HG03378 (cell line): ENCODE data around the gene RPP14.

Experiments used
- ATAC-seq: cut with Tn5 transposase; IDR thresholded peaks from one replicate; pipeline ENCODE4 v1.9.1; 2021; ENCODE audit warnings: mild to moderate bottlenecking, moderate library complexity; ENCODE audit not compliant: unreplicated experiment

The RPP14 gene

GRCh38 chr3:58291671-58292338 lies 14.2 kb upstream of the RPP14 start:
- ATAC-seq, result no peak

DNA sequence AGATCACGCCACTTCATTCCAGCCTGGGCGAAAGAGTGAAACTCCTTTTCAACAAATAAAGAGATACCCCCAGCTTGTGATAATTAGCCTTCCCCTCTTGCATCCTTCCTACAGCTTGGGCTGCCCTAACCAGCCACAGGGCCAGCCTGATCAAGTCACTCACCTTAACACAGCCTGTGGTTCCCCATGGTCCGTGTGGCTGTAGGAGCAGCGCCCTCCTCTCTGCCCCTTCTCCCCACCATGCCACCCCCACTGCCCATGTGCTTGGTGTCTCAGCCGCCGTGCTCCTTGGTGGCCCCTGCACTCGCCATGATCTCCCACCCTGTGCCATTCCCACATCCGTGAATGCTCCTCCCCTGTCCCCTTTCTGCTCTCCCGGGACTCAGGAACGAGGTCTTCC lies 13.2 kb upstream of the RPP14 start:
- no peak for ATAC-seq

DNA sequence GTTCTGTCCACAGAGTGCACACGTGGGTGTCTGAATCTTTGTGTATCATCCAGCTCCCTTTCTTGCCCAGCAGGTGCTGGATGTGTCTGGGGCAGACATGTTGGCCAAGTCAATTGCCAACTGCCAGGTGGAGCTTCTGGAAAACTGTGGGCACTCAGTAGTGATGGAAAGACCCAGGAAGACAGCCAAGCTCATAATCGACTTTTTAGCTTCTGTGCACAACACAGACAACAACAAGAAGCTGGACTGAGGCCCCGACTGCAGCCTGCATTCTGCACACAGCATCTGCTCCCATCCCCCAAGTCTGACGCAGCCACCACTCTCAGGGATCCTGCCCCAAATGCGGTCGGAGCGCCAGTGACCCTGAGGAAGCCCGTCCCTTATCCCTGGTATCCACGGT lies 12.5 kb upstream of the RPP14 start:
- no peak for ATAC-seq

DNA sequence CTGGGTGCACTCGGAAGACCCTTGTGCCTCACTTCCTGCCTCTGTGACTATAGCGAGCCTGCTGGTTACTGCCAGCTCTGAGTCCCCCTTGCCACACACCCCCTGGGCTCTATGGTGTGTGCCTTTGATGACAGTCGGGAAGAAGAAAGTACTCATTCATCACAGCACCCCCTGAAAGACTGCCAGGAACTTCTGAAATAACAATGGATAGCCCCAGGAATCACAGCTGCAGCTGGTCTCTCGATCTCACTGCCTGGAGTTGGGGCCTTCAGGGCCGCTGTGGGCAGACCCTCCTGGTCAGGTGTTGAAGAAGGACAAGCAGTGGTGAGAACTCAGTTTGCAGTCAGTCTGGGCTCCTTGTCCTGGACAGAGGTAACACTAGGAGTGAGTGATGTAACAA lies 9.8 kb upstream of the RPP14 start:
- no peak for ATAC-seq

DNA sequence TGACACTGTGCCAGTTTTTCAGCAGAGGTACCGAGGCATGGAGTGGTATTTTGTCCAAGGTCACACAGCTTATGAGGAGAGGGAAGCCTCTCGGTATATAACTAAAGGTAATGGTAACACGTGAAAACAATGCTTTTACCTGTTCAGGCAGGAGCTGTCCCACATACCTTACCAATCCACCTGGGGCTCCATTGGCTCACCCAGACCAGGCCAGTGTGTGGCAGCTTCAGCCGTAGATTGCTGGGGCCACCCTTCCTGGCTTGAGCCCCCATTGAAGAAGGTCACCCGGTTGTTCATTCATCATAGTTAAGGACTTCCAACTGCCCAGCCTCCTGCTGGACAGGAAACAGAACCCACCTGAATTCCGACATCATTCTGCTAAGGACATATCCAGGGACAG lies 9.2 kb upstream of the RPP14 start:
- no peak for ATAC-seq

- ATAC-seq, result no peak
Measured at GRCh38 chr3:58298190-58298589, 7.9 kb upstream of the RPP14 start.

DNA sequence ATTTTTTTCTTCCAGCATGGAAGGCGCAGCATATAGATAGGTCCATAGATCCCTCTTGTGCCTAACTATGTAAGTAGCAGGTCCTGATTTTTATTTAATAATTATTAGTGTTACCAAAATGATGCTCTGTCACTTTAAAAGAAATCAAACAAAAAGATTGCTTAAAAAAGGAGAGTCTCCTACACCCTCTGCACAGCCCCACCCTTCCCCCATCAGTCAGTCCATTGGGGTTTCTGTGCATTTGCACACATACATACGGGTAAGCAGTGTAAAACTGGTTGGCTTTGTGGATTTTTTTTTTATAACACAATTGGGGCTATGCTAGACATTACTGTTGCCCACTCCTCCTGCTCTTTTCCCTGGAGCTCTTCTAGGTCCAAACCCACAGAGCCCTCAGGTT lies 7.0 kb upstream of the RPP14 start:
- ATAC-seq, result no peak

DNA sequence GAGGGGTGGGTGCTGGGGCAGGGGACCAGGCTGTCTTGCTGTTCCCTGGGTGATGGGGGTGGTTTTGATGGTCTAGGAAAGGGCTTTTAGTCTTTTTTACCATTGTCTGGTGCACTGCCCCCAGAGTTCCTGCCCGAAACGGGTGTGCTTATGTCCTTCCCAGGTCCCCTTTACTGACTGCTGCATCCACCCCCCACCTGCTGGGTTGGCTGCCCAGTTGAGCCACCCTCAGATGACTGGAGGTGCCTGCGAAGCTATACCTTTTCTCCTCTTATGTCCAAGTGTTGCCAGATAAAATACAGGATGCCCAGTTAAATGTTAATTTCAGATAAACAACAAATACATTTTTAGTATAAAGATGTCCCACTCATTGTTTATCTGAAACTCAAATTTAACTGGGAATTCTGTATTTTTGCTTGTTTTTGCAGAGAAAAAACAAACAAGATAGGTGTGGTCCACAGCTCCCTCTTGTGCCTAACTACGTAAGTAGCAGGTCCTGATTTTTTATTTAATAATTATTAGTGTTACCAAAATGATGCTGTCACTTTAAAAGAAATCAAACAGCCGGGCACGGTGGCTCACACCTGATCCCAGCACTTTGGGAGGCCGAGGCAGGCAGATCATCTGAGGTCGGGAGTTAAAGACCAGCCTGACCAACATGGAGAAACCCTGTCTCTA lies 6.1 kb upstream of the RPP14 start:
- ATAC-seq, result no peak

- ATAC-seq, result no peak
Measured at GRCh38 chr3:58307639-58308215, 1.7 kb downstream of the RPP14 start.

GRCh38 chr3:58308728-58309127 lies 2.7 kb downstream of the RPP14 start:
- ATAC-seq, result no peak

GRCh38 chr3:58317811-58318210 lies 11.8 kb downstream of the RPP14 start:
- no peak for ATAC-seq

DNA sequence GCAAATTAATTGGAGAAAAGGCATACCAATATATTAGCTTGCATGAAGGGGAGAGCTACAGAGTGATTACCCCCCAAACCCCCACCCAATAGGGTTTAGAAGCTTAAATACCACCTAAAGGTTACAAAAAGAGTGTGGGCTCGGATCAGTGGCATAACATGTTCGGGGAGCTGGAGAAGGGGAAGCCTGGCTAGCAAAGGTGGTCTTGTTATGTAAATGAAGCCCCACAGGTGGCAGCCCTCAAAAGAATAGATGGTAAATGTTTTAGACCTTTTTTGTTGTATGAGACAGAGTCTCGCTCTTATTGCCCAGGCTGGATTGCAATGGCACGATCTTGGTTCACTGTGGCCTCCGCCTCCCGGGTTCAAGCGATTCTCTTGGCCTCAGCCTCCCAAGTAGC lies 15.7 kb downstream of the RPP14 start:
- no peak for ATAC-seq

DNA sequence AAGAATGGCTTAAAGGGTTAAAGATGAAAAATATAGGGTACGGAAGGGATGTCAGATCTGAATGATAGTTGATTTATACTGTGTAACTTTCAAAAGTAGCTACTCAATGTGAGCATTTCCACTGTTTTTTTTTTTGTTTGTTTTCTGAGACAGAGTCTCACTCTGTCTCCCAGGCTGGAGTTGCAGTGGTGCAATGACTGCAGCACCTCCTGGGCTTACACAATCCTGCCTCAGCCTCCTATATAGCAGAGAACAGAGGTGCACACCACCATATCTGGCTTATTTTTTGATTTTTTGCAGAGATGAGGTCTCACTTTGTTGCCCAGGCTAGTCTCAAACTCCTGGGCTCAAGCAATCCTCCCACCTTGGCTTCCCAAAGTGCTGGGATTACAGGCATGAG lies 16.7 kb downstream of the RPP14 start:
- ATAC-seq, result no peak

- no peak for ATAC-seq
Measured at GRCh38 chr3:58323529-58324390, 17.7 kb downstream of the RPP14 start.

DNA sequence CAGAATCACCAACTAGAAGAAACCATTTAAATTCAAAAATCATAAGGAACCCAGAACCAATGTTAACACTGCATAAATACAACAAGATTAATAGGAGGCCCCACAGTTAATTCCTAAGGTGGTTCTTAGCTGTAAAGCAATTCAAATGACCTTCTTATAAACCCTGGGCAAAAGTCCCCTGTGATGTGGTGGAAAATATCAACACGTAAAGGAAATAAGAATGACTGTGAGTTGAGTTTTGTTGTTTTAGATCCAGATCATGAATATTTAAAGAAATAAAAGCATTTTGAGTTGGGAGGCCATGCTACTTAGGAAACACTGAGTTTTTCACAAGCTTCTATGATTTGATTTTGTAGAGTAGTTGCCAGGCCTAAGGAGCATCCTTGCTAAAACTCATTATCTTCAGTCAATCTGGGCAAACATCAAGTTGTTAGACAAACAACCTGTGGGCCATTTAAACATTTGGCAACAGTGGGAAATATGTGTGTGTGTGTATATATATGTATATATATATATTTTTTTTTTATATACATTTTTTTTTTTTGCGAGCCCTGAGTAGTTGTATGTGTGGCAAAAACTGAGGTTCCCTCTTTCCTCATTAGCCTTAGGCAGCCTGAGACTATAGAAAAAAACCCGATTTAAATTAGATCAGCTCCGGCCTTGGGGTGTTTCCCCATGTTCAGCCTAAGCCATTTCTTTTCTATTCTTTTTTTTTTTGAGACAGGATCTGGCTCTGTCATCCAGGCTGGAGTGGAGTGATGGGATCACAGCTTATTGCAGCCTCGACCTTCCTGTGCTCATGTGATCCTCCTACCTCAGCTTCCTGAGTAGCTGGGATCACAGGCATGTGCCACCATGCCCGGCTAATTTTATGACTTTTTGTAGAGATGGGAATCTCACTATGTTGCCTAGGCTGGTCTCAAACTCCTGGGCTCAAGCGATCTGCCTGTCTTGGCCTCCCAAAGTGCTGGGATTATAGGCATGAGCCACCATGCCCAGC lies 18.6 kb downstream of the RPP14 start:
- peak; percentile 50 for ATAC-seq

DNA sequence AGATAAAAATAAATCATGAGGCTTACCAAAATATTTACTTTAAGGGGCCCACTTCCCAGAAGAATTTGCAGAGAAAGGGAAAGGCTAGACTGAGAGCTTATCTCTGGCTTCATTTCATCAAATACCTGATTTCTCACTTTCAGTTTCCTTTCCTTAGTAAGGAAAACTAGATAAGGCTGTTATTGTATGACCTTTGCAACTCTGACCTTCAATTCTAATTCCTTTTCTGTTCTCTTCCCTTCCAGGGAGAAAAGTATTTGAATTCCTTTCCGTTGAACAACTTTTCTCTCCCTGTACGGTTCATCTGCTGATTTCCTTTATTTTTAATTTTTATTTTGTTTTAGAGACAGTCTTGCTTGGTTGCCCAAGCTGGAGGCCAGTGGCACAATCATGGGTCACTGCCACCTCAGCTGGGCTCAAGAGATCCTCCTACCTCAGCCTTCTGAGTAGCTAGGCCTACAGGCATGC lies 19.5 kb downstream of the RPP14 start:
- no peak for ATAC-seq

DNA sequence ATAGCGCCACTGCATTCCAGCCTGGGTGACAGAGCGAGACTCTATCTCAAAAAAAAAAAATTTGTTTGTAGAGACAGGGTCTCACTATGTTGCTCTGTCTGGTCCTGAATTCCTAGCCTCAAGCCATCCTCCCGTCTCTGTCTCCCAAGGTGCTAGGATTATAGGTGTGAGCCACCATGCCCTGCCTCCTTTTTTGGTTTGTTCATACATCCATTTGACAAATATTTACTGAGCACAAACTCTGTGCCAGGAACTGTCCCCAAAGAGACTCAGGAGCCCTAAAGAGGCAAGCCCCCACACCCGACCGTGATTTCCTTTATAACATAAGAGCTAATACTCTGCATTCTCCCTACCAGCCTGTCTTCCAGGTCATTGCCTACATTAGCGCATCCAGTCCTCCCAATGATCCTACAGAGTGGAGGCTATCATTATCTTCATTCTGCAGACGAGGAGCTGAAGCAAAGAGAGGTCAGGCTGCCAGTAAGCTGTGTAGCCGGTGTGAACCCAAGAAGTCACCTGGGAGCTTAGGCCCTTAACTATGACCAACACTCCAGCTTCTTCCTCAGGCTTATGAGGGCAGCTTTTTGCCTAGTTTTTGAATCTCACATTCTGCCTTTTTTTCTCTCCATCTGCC lies 20.3 kb downstream of the RPP14 start:
- ATAC-seq, result no peak

GRCh38 chr3:58329150-58329921 lies 23.3 kb downstream of the RPP14 start:
- ATAC-seq, result no peak

GRCh38 chr3:58329922-58330413 lies 23.9 kb downstream of the RPP14 start:
- ATAC-seq, result no peak
